HepG2 (cell line): ENCODE measurements around the gene EPB41. TPM values are rescaled to one million over a fixed set of nuclear protein-coding genes. Genes with fewer than 3 reads are reported as not detected.

Source experiments
- AKNA ChIP-seq: sonication (generic); formaldehyde crosslinking; IDR thresholded peaks from 2 replicates; pipeline ENCODE4 v1.4.0; 2020; ENCODE audit warnings: missing genetic modification reagents, borderline replicate concordance
- DBP ChIP-seq: sonication (generic); formaldehyde crosslinking; IDR thresholded peaks from 2 replicates; pipeline ENCODE4 v1.4.0; 2020; ENCODE audit warnings: missing genetic modification reagents; ENCODE audit errors: not compliant biosample characterization
- FOXA3 ChIP-seq: IDR thresholded peaks from 2 replicates; pipeline ENCODE4 v1.6.1; 2016; ENCODE audit warnings: missing genetic modification reagents, missing compliant biosample characterization
- HNRNPL ChIP-seq: fragments of 200-400 bp; formaldehyde crosslinking; IDR thresholded peaks from 2 replicates; pipeline ENCODE4 v1.6.1; 2017; ENCODE audit warnings: mild to moderate bottlenecking, low read depth, low read length
- JUNB ChIP-seq: sonication (generic); formaldehyde crosslinking; IDR thresholded peaks from 2 replicates; pipeline ENCODE4 v1.8.0; 2022; ENCODE audit warnings: missing genetic modification reagents, mild to moderate bottlenecking, borderline replicate concordance
- RBFOX2 ChIP-seq: fragments of 200-400 bp; formaldehyde crosslinking; IDR thresholded peaks from 2 replicates; pipeline ENCODE4 v1.6.1; 2017; ENCODE audit warnings: low read depth, mild to moderate bottlenecking, low read length
- REXO4 ChIP-seq: sonication (generic); formaldehyde crosslinking; IDR thresholded peaks from 2 replicates; pipeline ENCODE4 v1.8.0; 2022; ENCODE audit warnings: missing genetic modification reagents, mild to moderate bottlenecking, borderline replicate concordance
- RORA ChIP-seq: sonication (generic); formaldehyde crosslinking; IDR thresholded peaks from 2 replicates; pipeline ENCODE4 v1.5.0; 2020; ENCODE audit warnings: mild to moderate bottlenecking, missing genetic modification reagents, moderate library complexity
- TBX2 ChIP-seq: sonication (generic); formaldehyde crosslinking; IDR thresholded peaks from 2 replicates; pipeline ENCODE4 v1.5.0; 2020; ENCODE audit warnings: missing genetic modification reagents, mild to moderate bottlenecking, borderline replicate concordance
- TCF7 ChIP-seq: sonication (generic); IDR thresholded peaks from 2 replicates; pipeline ENCODE4 v1.6.1; 2016; ENCODE audit warnings: antibody characterized with exemption, low read depth
- ZFP82 ChIP-seq: sonication (generic); formaldehyde crosslinking; IDR thresholded peaks from 2 replicates; pipeline ENCODE4 v1.5.1; 2020; ENCODE audit warnings: mild to moderate bottlenecking, missing genetic modification reagents, borderline replicate concordance
- ZNF3 ChIP-seq: IDR thresholded peaks from 2 replicates; pipeline ENCODE4 v1.7.0; 2017; ENCODE audit warnings: inconsistent platforms
- polyA plus RNA-seq, 8 experiments: library from polyadenylated mRNA; depleted of rRNA in 3 of 8; stranded (reverse) in 7 of 8; unstranded in 1 of 8; fragments of >200 nt; fragmentation: Illumina TruSeq in 4 of 8; extraction: Trizol in 4 of 8; gene quantifications; 2 replicates each; pipeline versions ENCODE4 v1.2.1 to v1.2.3, GENCODE V29; 2011 to 2016; ENCODE audit warnings: low read depth in 4 of 8, missing spikeins in 1 of 8, mixed read lengths in 1 of 8; ENCODE audit not compliant: insufficient read depth in 1 of 8
- total RNA-seq, 5 experiments: library from RNA; depleted of rRNA; stranded (reverse); fragments of >200 nt; fragmentation: Illumina TruSeq; extraction: Trizol; gene quantifications; 2 replicates each; pipeline ENCODE4 v1.2.3, GENCODE V29; 2016; ENCODE audit warnings: low read depth in 1 of 5

Gene EPB41
- total and polyA plus RNA-seq, 2 of the 13 experiments (the other 11 are each of a cell fraction or from before 2014, with no cell fraction given): 34.5 to 46.7 TPM

- no peak for TF ChIP-seq AKNA (CRISPR knock-in tag)
- TF ChIP-seq DBP (CRISPR knock-in tag): no peak
- no peak for TF ChIP-seq RBFOX2
- TF ChIP-seq FOXA3: no peak
- no peak for TF ChIP-seq TCF7
- no peak for TF ChIP-seq ZNF3 (CRISPR knock-in tag)
- no peak for TF ChIP-seq HNRNPL
- no peak for TF ChIP-seq ZFP82 (CRISPR knock-in tag)
- TF ChIP-seq RORA: no peak
- no peak for TF ChIP-seq REXO4 (CRISPR knock-in tag)
- TF ChIP-seq JUNB (CRISPR knock-in tag): no peak
- TF ChIP-seq TBX2: no peak
Measured at GRCh38 chr1:28890435-28890834, 23.9 kb upstream of the EPB41 start (continued).
